Caco-2 (cell line): Measurements from ENCODE around the gene PLEKHG7. TPM values are rescaled to one million over a fixed set of nuclear protein-coding genes. Genes with fewer than 3 reads are reported as not detected.

Source experiments
- BruUV-seq: library from RNA; stranded (reverse); fragments of 400-500 nt; replicated peaks from 2 replicates; lab custom pipeline; 2021; lab: Mats Ljungman, UMichigan
- CTCF ChIA-PET: fragments of 300-600 bp; sonication (Branson Sonifier 250); formaldehyde crosslinking; loops from one replicate; lab custom pipeline; 2022; ENCODE audit warnings: antibody characterized with exemption; lab: Charles Lee
- POLR2A ChIA-PET: fragments of 300-600 bp; sonication (Branson Sonifier 250); formaldehyde crosslinking; loops from one replicate; lab custom pipeline; 2022; ENCODE audit warnings: antibody characterized with exemption; lab: Charles Lee
- DNase-seq, 2 experiments: peaks; one replicate each; pipeline versions ENCODE4 v3.0.0 to v3.0.0-alpha.2; 2020 to 2022
- H3K27me3 ChIP-seq: replicated peaks from 2 replicates; pipeline ENCODE4 v1.6.0; 2011; ENCODE audit warnings: low read length; ENCODE audit not compliant: control insufficient read depth, insufficient read depth
- H3K36me3 ChIP-seq: 2 replicates; pipeline ENCODE4 v1.5.1; 2011; ENCODE audit warnings: low read length; ENCODE audit not compliant: control insufficient read depth, insufficient read depth
- H3K4me1 ChIP-seq: fragments of 250-450 bp; sonication (Bioruptor Pico); 2 replicates; pipeline ENCODE4 v1.5.1; 2020; ENCODE audit warnings: mild to moderate bottlenecking
- H3K4me3 ChIP-seq: 2 replicates; pipeline ENCODE4 v1.5.1; 2011; ENCODE audit warnings: low read depth, mild to moderate bottlenecking, control low read depth, low read length
- H3K9me3 ChIP-seq: fragments of 250-450 bp; sonication (Bioruptor Pico); 2 replicates; pipeline ENCODE4 v1.5.1; 2020; ENCODE audit warnings: mild to moderate bottlenecking, moderate library complexity
- H3K27ac Mint-ChIP-seq: one replicate; pipeline ENCODE4 v1.8.0; 2022; ENCODE audit warnings: mixed read lengths; ENCODE audit not compliant: unreplicated experiment
- H3K27me3 Mint-ChIP-seq: one replicate; pipeline ENCODE4 v1.8.0; 2022; ENCODE audit warnings: mixed read lengths; ENCODE audit not compliant: insufficient read depth, unreplicated experiment
- H3K36me3 Mint-ChIP-seq: one replicate; pipeline ENCODE4 v1.8.0; 2022; ENCODE audit warnings: mild to moderate bottlenecking, mixed read lengths; ENCODE audit not compliant: insufficient read depth, unreplicated experiment
- H3K4me1 Mint-ChIP-seq: one replicate; pipeline ENCODE4 v1.8.0; 2022; ENCODE audit warnings: low read depth, mixed read lengths; ENCODE audit not compliant: unreplicated experiment
- H3K4me3 Mint-ChIP-seq: one replicate; pipeline ENCODE4 v1.8.0; 2022; ENCODE audit warnings: mild to moderate bottlenecking, moderate library complexity, mixed read lengths; ENCODE audit not compliant: unreplicated experiment
- H3K9me3 Mint-ChIP-seq: one replicate; pipeline ENCODE4 v1.8.0; 2022; ENCODE audit warnings: mixed read lengths; ENCODE audit not compliant: unreplicated experiment
- intact Hi-C: fragments of 100-400 bp; cut with micrococcal nuclease; formaldehyde crosslinking; loops from one replicate; pipeline ENCODE4 v1.10.0; 2022; ENCODE audit not compliant: unreplicated experiment
- total RNA-seq: library from RNA; stranded (reverse); gene quantifications from 2 replicates; pipeline ENCODE4 v1.2.3, GENCODE V29; 2022
- TF ChIP-seq, protein P1 (sequence below), 2 experiments: fragments of 200-600 bp in 1 of 2; IDR thresholded peaks; 1 replicate in 1 of 2; 2 replicates in 1 of 2; pipeline versions ENCODE4 v1.5.1 to v1.8.0; 2011 to 2022; ENCODE audit warnings: antibody characterized with exemption in 1 of 2, control low read depth in 1 of 2, inconsistent platforms in 1 of 2, low read depth in 1 of 2, low read length in 1 of 2, mild to moderate bottlenecking in 1 of 2, moderate library complexity in 1 of 2; ENCODE audit not compliant: insufficient read depth in 1 of 2, severe bottlenecking in 1 of 2, unreplicated experiment in 1 of 2

Gene PLEKHG7
- total RNA-seq, 1 experiment from 2014 or later: 0.23 TPM

DNA sequence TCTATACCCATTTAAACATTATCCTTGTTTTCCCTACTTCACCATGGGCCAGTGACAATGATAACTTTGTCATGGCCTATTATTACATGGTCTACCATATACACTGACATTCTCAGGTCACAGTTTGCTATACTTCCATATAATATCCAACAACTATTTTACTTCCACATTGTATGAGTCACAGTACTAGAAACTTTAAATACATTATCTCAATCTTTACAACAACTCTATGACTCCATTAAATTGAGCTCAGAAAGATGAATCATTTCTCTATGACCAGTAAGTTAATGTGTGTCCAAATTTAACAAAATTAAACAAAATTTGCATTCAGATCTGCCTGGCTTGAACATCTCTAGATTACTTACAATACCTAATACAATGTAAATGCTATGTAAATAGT is 93.9 kb downstream of the PLEKHG7 start:
- CTCF ChIA-PET: no interaction called here

GRCh38 chr12:92802906-92803305 is 100.1 kb downstream of the PLEKHG7 start:
- TF ChIP-seq, protein P1, sequence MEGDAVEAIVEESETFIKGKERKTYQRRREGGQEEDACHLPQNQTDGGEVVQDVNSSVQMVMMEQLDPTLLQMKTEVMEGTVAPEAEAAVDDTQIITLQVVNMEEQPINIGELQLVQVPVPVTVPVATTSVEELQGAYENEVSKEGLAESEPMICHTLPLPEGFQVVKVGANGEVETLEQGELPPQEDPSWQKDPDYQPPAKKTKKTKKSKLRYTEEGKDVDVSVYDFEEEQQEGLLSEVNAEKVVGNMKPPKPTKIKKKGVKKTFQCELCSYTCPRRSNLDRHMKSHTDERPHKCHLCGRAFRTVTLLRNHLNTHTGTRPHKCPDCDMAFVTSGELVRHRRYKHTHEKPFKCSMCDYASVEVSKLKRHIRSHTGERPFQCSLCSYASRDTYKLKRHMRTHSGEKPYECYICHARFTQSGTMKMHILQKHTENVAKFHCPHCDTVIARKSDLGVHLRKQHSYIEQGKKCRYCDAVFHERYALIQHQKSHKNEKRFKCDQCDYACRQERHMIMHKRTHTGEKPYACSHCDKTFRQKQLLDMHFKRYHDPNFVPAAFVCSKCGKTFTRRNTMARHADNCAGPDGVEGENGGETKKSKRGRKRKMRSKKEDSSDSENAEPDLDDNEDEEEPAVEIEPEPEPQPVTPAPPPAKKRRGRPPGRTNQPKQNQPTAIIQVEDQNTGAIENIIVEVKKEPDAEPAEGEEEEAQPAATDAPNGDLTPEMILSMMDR (IDR thresholded peaks at IDR 0.05; ENCODE audit: insufficient read depth in 1 of 2, low read depth in 1 of 2, low read length in 1 of 2, severe bottlenecking in 1 of 2, unreplicated experiment in 1 of 2): no peak
- ChIA-PET CTCF (no interaction called here), POLR2A (no interaction called here)
- BruUV-seq: no TSS peak
- no peaks in the 10 kb centered on the region for H3K9me3 ChIP-seq
- peaks cover 81% of the 10 kb centered on the region for H3K36me3 Mint-ChIP-seq
- H3K27ac Mint-ChIP-seq: no peak overlapping the region
- no peak overlapping the region for H3K4me3 Mint-ChIP-seq
- H3K36me3 ChIP-seq: no peaks in the 10 kb centered on the region; the same call in 1 of the 2 replicates
- intact Hi-C loops: no loop called here
- H3K27me3 Mint-ChIP-seq: no peaks in the 10 kb centered on the region
- H3K4me3 ChIP-seq: no peak overlapping the region
- H3K4me1 Mint-ChIP-seq: peaks cover 7% of the 10 kb centered on the region
- H3K9me3 Mint-ChIP-seq: no peaks in the 10 kb centered on the region
- no peaks in the 10 kb centered on the region for H3K4me1 ChIP-seq
- H3K27me3 ChIP-seq: no peaks in the 10 kb centered on the region
- no peak for DNase-seq

More for the DNA sequence above, 93.9 kb downstream of the PLEKHG7 start:
- no peaks in the 10 kb centered on the region for H3K4me1 ChIP-seq
- no TSS peak for BruUV-seq
- no peaks in the 10 kb centered on the region for H3K27me3 Mint-ChIP-seq
- peaks cover 13% of the 10 kb centered on the region for H3K4me1 Mint-ChIP-seq
- no peaks in the 10 kb centered on the region for H3K9me3 ChIP-seq
- intact Hi-C loops: no loop called here
- H3K36me3 ChIP-seq: no peaks in the 10 kb centered on the region; the same call in none of the 2 replicates
- no peak overlapping the region for H3K4me3 ChIP-seq
- H3K36me3 Mint-ChIP-seq: peaks cover 80% of the 10 kb centered on the region
- H3K9me3 Mint-ChIP-seq: peaks cover 11% of the 10 kb centered on the region
- DNase-seq: no peak
- H3K4me3 Mint-ChIP-seq: no peak overlapping the region
- H3K27me3 ChIP-seq: no peaks in the 10 kb centered on the region
- POLR2A ChIA-PET: no interaction called here
- no peak overlapping the region for H3K27ac Mint-ChIP-seq
- TF ChIP-seq, protein P1 (IDR thresholded peaks at IDR 0.05; ENCODE audit: insufficient read depth in 1 of 2, low read depth in 1 of 2, low read length in 1 of 2, severe bottlenecking in 1 of 2, unreplicated experiment in 1 of 2): no peak

DNA sequence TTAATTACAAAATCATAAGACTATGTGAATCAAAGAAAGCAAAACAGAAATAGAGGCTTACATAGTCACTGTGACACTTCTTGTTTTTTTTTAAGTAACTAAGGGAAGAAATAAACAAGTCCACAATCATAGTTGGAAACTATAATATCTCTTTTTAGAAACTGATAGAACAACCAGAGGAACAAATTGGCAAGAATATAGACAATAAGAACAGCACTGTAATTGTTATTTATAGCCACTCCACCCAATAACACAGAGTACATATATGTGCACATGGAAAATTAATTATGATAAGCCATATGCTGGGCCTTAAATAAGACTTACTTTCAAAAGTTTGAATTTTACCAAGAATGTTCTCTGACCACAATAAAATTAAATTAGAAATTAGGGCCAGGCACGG is 101.1 kb downstream of the PLEKHG7 start:
- BruUV-seq: no TSS peak
- H3K4me1 Mint-ChIP-seq: peaks cover 3% of the 10 kb centered on the region
- Histone ChIP-seq H3K9me3 (no peaks in the 10 kb centered on the region), H3K36me3 (no peaks in the 10 kb centered on the region), H3K27me3 (no peaks in the 10 kb centered on the region), H3K4me3 (no peak overlapping the region), H3K4me1 (no peaks in the 10 kb centered on the region)
- H3K27ac Mint-ChIP-seq: no peak overlapping the region
- TF ChIP-seq, protein P1 (IDR thresholded peaks at IDR 0.05; ENCODE audit: insufficient read depth in 1 of 2, low read depth in 1 of 2, low read length in 1 of 2, severe bottlenecking in 1 of 2, unreplicated experiment in 1 of 2): no peak
- POLR2A ChIA-PET: no interaction called here
- CTCF ChIA-PET: no interaction called here
- intact Hi-C loops: no loop called here
- no peak for DNase-seq
- no peak overlapping the region for H3K4me3 Mint-ChIP-seq
- H3K9me3 Mint-ChIP-seq: no peaks in the 10 kb centered on the region
- H3K27me3 Mint-ChIP-seq: no peaks in the 10 kb centered on the region
- H3K36me3 Mint-ChIP-seq: peaks cover 84% of the 10 kb centered on the region
